Memory B cell (primary cell): Measurements from ENCODE around the gene CTIF.
A peak's percentile ranks its signal among the peaks of the same experiment; 100 is the strongest.

Source experiments
- ATAC-seq: fragments of 150-1000 bp; cut with Tn5 transposase; 2 replicates; pipeline ENCODE4 v1.10.0; 2021; ENCODE audit warnings: low read depth, mild to moderate bottlenecking, moderate library complexity
- DNase-seq, 2 donors: peaks; one replicate each; pipeline ENCODE4 v3.0.0; 2022; ENCODE audit warnings: low spot score in 2 of 2
- H3K27ac Mint-ChIP-seq: one replicate; pipeline ENCODE4 v1.8.0; 2022; ENCODE audit warnings: mild to moderate bottlenecking, moderate library complexity, mixed read lengths
- H3K27me3 Mint-ChIP-seq: one replicate; pipeline ENCODE4 v1.8.0; 2022; ENCODE audit warnings: mixed read lengths
- H3K36me3 Mint-ChIP-seq: one replicate; pipeline ENCODE4 v1.8.0; 2022; ENCODE audit warnings: mild to moderate bottlenecking, mixed read lengths
- H3K4me1 Mint-ChIP-seq: one replicate; pipeline ENCODE4 v1.8.0; 2022; ENCODE audit warnings: mixed read lengths
- H3K4me3 Mint-ChIP-seq: one replicate; pipeline ENCODE4 v1.8.0; 2022; ENCODE audit warnings: mild to moderate bottlenecking, moderate library complexity, mixed read lengths
- H3K9me3 Mint-ChIP-seq: one replicate; pipeline ENCODE4 v1.8.0; 2022; ENCODE audit warnings: mixed read lengths

The CTIF gene

DNA sequence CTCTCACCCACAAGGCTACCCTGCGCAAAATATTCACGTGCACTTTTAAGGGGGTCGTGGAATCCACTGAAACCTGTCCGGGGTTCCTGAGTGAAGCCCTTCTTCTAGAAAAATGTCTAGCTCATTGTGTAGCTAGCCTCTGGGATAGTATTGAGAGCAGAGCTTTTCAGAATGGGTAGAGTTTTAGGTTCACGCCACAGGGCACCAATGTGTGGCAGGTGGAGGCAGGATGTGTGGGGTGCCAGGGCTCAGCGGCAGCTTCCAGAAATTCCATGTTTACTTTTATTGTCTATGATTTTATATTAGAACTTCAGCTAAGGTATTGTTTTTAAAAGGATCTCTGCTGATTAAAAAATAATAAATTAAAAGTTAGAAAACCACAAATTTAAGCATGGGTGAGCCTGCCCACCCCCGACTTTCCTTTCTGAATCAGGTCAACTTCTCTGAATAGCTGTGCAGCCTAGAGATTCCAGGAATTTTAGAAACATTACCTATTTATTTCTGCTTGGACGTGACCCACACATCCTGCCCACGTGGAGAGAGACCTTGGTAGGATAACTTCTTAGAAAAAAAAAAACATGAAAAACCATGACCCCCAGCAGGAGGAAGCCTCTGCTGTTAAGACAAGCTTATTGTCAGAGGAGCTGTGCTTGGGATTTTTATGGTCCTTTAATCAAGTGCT lies 163.7 kb downstream of the CTIF start:
- no peaks in the 10 kb centered on the region for H3K27me3 Mint-ChIP-seq
- no peak overlapping the region for H3K4me3 Mint-ChIP-seq
- DNase-seq (no peak), ATAC-seq (no peak)
- H3K4me1 Mint-ChIP-seq: peaks cover 7% of the 10 kb centered on the region
- no peak overlapping the region for H3K27ac Mint-ChIP-seq
- no peaks in the 10 kb centered on the region for H3K9me3 Mint-ChIP-seq
- H3K36me3 Mint-ChIP-seq: no peaks in the 10 kb centered on the region

DNA sequence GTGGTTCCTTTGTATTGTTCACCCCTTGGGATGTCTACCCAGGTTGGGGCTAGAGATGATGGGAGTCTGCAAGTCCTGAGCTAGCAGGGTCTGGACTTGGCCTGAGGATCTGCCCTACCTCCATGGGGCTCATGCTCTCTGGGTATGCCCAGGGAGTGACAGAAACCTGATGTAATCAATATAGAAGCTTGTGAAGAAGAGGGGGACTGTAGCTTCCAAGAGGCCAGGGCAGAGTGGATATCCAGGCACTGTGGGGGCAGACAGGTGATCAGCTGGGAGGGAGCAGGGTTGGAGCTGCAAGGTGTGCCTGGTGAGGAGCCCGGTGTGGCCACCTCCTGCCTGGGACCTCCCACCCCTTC lies 164.2 kb downstream of the CTIF start:
- H3K27me3 Mint-ChIP-seq: no peaks in the 10 kb centered on the region
- H3K4me3 Mint-ChIP-seq: no peak overlapping the region
- H3K27ac Mint-ChIP-seq: no peak overlapping the region
- H3K36me3 Mint-ChIP-seq: no peaks in the 10 kb centered on the region
- no peaks in the 10 kb centered on the region for H3K9me3 Mint-ChIP-seq
- H3K4me1 Mint-ChIP-seq: peaks cover 7% of the 10 kb centered on the region
- ATAC-seq: no peak
- DNase-seq: no peak

- H3K27ac Mint-ChIP-seq: no peak overlapping the region
Measured at GRCh38 chr18:48703418-48703817, 164.6 kb downstream of the CTIF start.

GRCh38 chr18:48705043-48705442 lies 166.2 kb downstream of the CTIF start:
- DNase-seq (no peak), ATAC-seq (no peak)
- Mint-ChIP-seq H3K27ac (no peak overlapping the region), H3K4me3 (no peak overlapping the region), H3K4me1 (peaks cover 3% of the 10 kb centered on the region), H3K9me3 (no peaks in the 10 kb centered on the region), H3K36me3 (no peaks in the 10 kb centered on the region), H3K27me3 (no peaks in the 10 kb centered on the region)

More at GRCh38 chr18:48703418-48703817, 164.6 kb downstream of the CTIF start:
- no peak for ATAC-seq
- Mint-ChIP-seq H3K4me1 (peaks cover 7% of the 10 kb centered on the region), H3K36me3 (no peaks in the 10 kb centered on the region), H3K9me3 (no peaks in the 10 kb centered on the region), H3K4me3 (no peak overlapping the region), H3K27me3 (no peaks in the 10 kb centered on the region)
- DNase-seq: no peak

DNA sequence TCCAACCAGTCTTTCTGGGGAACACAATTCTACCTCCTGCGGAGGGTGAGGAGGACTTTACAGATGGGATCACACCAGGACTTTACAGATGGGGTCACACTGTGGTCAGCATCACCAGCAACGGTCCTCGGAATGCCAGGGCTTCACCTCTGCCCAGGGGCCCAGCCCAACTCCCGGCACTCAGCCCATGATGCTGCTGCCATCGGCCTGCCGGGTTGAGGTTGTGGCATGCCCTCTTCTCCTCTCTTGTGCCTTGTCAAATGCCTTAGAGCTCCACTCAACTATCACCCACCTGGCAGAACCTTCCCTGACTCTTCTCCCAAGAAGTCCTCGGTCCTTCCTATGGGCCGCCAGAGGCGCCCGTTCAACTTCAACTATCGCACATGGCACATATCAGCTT lies 166.7 kb downstream of the CTIF start:
- no peak for DNase-seq
- ATAC-seq: no peak
- Mint-ChIP-seq H3K4me3 (no peak overlapping the region), H3K36me3 (no peaks in the 10 kb centered on the region), H3K27ac (no peak overlapping the region), H3K9me3 (no peaks in the 10 kb centered on the region), H3K4me1 (peaks cover 2% of the 10 kb centered on the region), H3K27me3 (peaks cover 2% of the 10 kb centered on the region)

GRCh38 chr18:48706731-48707130 lies 167.9 kb downstream of the CTIF start:
- DNase-seq (no peak), ATAC-seq (no peak)
- Mint-ChIP-seq H3K9me3 (no peaks in the 10 kb centered on the region), H3K36me3 (no peaks in the 10 kb centered on the region), H3K4me3 (no peak overlapping the region), H3K27me3 (peaks cover 2% of the 10 kb centered on the region), H3K27ac (no peak overlapping the region), H3K4me1 (no peaks in the 10 kb centered on the region)

GRCh38 chr18:48707636-48708296 lies 168.9 kb downstream of the CTIF start:
- peaks cover 2% of the 10 kb centered on the region for H3K27me3 Mint-ChIP-seq
- no peak overlapping the region for H3K4me3 Mint-ChIP-seq
- ATAC-seq: no peak
- H3K4me1 Mint-ChIP-seq: no peaks in the 10 kb centered on the region
- DNase-seq: no peak
- H3K27ac Mint-ChIP-seq: no peak overlapping the region
- H3K9me3 Mint-ChIP-seq: no peaks in the 10 kb centered on the region
- H3K36me3 Mint-ChIP-seq: no peaks in the 10 kb centered on the region

- no peak for ATAC-seq
- peaks cover 2% of the 10 kb centered on the region for H3K27me3 Mint-ChIP-seq
- no peaks in the 10 kb centered on the region for H3K9me3 Mint-ChIP-seq
- no peaks in the 10 kb centered on the region for H3K4me1 Mint-ChIP-seq
- H3K4me3 Mint-ChIP-seq: no peak overlapping the region
- no peak overlapping the region for H3K27ac Mint-ChIP-seq
- no peak for DNase-seq
- no peaks in the 10 kb centered on the region for H3K36me3 Mint-ChIP-seq
Measured at GRCh38 chr18:48708807-48709206, 170.0 kb downstream of the CTIF start.

- no peaks in the 10 kb centered on the region for H3K4me1 Mint-ChIP-seq
- H3K36me3 Mint-ChIP-seq: no peaks in the 10 kb centered on the region
- no peaks in the 10 kb centered on the region for H3K9me3 Mint-ChIP-seq
- DNase-seq: no peak
- H3K27ac Mint-ChIP-seq: no peak overlapping the region
- peaks cover 2% of the 10 kb centered on the region for H3K27me3 Mint-ChIP-seq
- no peak overlapping the region for H3K4me3 Mint-ChIP-seq
- ATAC-seq: no peak
Measured at GRCh38 chr18:48709371-48710062, 170.7 kb downstream of the CTIF start.

DNA sequence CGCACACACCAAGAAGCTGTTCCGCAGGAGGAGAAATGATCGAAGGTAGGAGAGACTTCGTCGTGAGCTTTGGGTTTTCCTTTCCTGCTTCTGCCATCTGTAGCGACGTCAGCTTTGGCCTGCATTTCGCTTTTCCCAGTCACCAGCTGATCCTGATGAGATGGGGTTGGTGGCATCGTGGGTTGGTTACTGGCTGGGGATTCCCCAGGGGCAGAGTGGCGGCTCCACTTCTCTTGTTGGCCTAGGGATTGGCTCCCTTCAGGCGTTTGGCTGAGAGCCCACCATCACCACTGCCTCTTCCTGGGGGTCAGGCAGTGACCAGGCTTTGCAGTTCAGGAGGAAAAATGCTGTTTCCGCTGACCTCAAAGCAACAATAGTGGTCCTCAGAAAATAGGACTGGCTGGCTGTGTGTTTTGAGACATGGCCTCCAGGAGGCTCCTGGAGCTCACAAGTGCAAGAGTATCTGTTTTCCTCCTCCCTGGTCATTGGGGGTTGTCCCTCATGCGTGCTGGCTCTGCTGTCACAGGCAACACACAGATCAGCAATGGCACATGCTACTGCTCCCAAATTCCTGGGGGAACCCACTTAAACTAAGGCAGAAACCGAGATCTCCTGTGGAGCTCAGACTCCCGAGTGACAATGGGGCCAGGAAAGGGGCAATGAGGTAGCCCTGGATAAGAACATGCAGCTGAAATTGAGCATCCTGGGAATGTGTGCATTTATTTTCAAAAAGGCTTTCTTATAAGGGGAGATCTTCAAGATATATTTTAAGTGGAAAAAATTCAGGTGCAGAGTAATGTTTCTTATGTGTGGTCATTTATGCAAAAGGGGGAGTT lies 173.0 kb downstream of the CTIF start:
- Mint-ChIP-seq H3K4me1 (peaks cover 7% of the 10 kb centered on the region), H3K9me3 (no peaks in the 10 kb centered on the region), H3K36me3 (no peaks in the 10 kb centered on the region), H3K27me3 (peaks cover 2% of the 10 kb centered on the region), H3K4me3 (no peak overlapping the region), H3K27ac (no peak overlapping the region)
- no peak for DNase-seq
- no peak for ATAC-seq

GRCh38 chr18:48713309-48713708 lies 174.5 kb downstream of the CTIF start:
- no peaks in the 10 kb centered on the region for H3K9me3 Mint-ChIP-seq
- no peak overlapping the region for H3K4me3 Mint-ChIP-seq
- ATAC-seq: no peak
- H3K27me3 Mint-ChIP-seq: peaks cover 2% of the 10 kb centered on the region
- H3K36me3 Mint-ChIP-seq: peaks cover 2% of the 10 kb centered on the region
- peaks cover 7% of the 10 kb centered on the region for H3K4me1 Mint-ChIP-seq
- DNase-seq: no peak
- peak overlapping the region; percentile 47 for H3K27ac Mint-ChIP-seq

- Mint-ChIP-seq H3K36me3 (peaks cover 2% of the 10 kb centered on the region), H3K4me3 (no peak overlapping the region), H3K27me3 (peaks cover 2% of the 10 kb centered on the region), H3K9me3 (no peaks in the 10 kb centered on the region), H3K4me1 (peaks cover 7% of the 10 kb centered on the region), H3K27ac (no peak overlapping the region)
- DNase-seq (no peak), ATAC-seq (no peak)
Measured at GRCh38 chr18:48714873-48715272, 176.0 kb downstream of the CTIF start.

DNA sequence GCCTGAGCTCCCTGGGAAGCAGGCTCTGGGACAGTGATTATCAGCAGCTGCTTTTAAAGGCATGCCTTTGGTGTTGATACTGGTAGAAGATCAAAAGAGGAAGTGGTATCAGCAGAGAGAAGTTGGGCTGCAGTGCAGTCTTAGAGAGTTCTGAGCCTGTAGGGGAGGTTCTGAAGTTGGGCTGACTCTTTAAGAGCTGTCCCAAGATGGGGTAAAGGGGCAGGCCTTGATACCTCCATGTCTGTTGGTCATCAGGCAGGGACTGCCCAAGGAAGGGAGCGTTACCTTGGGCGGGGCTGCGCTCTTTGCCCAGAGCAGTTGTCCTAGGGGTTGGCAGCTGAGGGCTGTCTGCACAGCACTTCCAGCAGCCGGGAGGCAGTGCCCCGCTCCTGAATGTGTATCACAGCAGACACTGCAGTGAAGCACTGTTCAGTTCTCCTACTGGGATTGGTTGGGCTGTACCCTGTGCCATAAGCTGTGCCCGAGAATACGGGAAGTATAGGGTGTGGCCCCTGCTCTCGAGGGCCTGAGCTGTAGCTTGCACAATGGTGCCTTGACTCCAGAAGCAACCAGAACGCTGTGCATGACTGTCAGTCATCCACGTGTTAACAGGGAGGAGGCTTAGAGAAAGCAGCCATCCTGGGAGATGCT lies 177.0 kb downstream of the CTIF start:
- no peak overlapping the region for H3K27ac Mint-ChIP-seq
- peak; percentile 96 for ATAC-seq
- H3K27me3 Mint-ChIP-seq: peaks cover 2% of the 10 kb centered on the region
- peak in 1 of 2 donors; percentile 15 for DNase-seq
- H3K36me3 Mint-ChIP-seq: peaks cover 2% of the 10 kb centered on the region
- H3K4me1 Mint-ChIP-seq: peaks cover 7% of the 10 kb centered on the region
- H3K4me3 Mint-ChIP-seq: no peak overlapping the region
- H3K9me3 Mint-ChIP-seq: no peaks in the 10 kb centered on the region
